Loucy (cell line): Measurements from ENCODE around the gene AP1G2.
A peak's percentile ranks its signal among the peaks of the same experiment; 100 is the strongest.

Experiments
- H2AFZ ChIP-seq: fragments of 200-600 bp; sonication (generic); 2 replicates; pipeline ENCODE4 v1.6.0; 2016; ENCODE audit warnings: antibody characterized with exemption, mild to moderate bottlenecking, low read length, moderate library complexity
- H3F3A ChIP-seq: fragments of 200-600 bp; 2 replicates; pipeline ENCODE4 v1.6.0; 2016; ENCODE audit warnings: antibody characterized with exemption, low read depth, mild to moderate bottlenecking
- H3K27me3 ChIP-seq: fragments of 200-600 bp; sonication (generic); 2 replicates; pipeline ENCODE4 v1.6.1; 2014; ENCODE audit warnings: low read length, mild to moderate bottlenecking; ENCODE audit not compliant: insufficient read depth, poor library complexity, severe bottlenecking
- H3K36me3 ChIP-seq: fragments of 200-600 bp; sonication (generic); 2 replicates; pipeline ENCODE4 v1.6.1; 2016; ENCODE audit warnings: low read length; ENCODE audit not compliant: insufficient read depth
- H3K4me1 ChIP-seq: fragments of 200-600 bp; sonication (generic); 2 replicates; pipeline ENCODE4 v1.5.1; 2014; ENCODE audit warnings: low read length, mild to moderate bottlenecking; ENCODE audit not compliant: insufficient read depth, poor library complexity, severe bottlenecking
- H3K4me2 ChIP-seq: fragments of 200-600 bp; sonication (generic); 2 replicates; pipeline ENCODE4 v1.6.0; 2014; ENCODE audit warnings: antibody characterized with exemption, low read length, low read depth, mild to moderate bottlenecking; ENCODE audit not compliant: poor library complexity, severe bottlenecking
- H3K4me3 ChIP-seq: fragments of 200-600 bp; sonication (generic); 2 replicates; pipeline ENCODE4 v1.5.1; 2014; ENCODE audit warnings: low read length, mild to moderate bottlenecking, mixed read lengths; ENCODE audit not compliant: poor library complexity, severe bottlenecking
- H3K79me2 ChIP-seq: fragments of 200-600 bp; sonication (generic); 2 replicates; pipeline ENCODE4 v1.6.1; 2014; ENCODE audit warnings: low read length; ENCODE audit not compliant: insufficient read depth
- H3K9ac ChIP-seq: fragments of 200-600 bp; sonication (generic); 2 replicates; pipeline ENCODE4 v1.6.0; 2014; ENCODE audit warnings: mild to moderate bottlenecking, low read depth, low read length, moderate library complexity; ENCODE audit not compliant: poor library complexity, severe bottlenecking
- H3K9me2 ChIP-seq: fragments of 200-600 bp; sonication (generic); replicated peaks from 2 replicates; pipeline ENCODE4 v1.6.1; 2016; ENCODE audit warnings: low read depth, low read length, mixed read lengths
- H3K9me3 ChIP-seq: fragments of 200-600 bp; sonication (generic); 2 replicates; pipeline ENCODE4 v1.6.1; 2014; ENCODE audit warnings: mild to moderate bottlenecking, antibody characterized with exemption, low read length, low read depth; ENCODE audit not compliant: insufficient read depth
- H4K20me1 ChIP-seq: fragments of 200-600 bp; sonication (generic); 2 replicates; pipeline ENCODE4 v1.6.0; 2014; ENCODE audit warnings: antibody characterized with exemption, low read length, mild to moderate bottlenecking; ENCODE audit not compliant: insufficient read depth, poor library complexity, severe bottlenecking
- CTCF ChIP-seq: fragments of 200-600 bp; sonication (generic); conservative IDR thresholded peaks from 2 replicates; pipeline ENCODE4 v1.5.1; 2014; ENCODE audit warnings: mild to moderate bottlenecking, antibody characterized with exemption, low read length
- EZH2phosphoT487 ChIP-seq: fragments of 200-600 bp; IDR thresholded peaks from 2 replicates; pipeline ENCODE4 v1.6.1; 2018; ENCODE audit warnings: antibody characterized with exemption, mild to moderate bottlenecking, moderate library complexity, borderline replicate concordance

AP1G2 gene

GRCh38 chr14:23561259-23561658, 6.3 kb downstream of the AP1G2 start:
- Histone ChIP-seq H3K79me2 (peaks cover 23% of the 10 kb centered on the region; the same call in 1 of the 2 replicates), H3K9me2 (no peaks in the 10 kb centered on the region), H4K20me1 (peaks cover 15% of the 10 kb centered on the region), H3K4me3 (no peak overlapping the region), H3K4me1 (peaks cover 8% of the 10 kb centered on the region), H3F3A (no peaks in the 10 kb centered on the region), H2AFZ (no peak overlapping the region), H3K9ac (no peak overlapping the region), H3K4me2 (no peak overlapping the region), H3K36me3 (peaks cover 39% of the 10 kb centered on the region; the same call in 1 of the 2 replicates), H3K27me3 (no peaks in the 10 kb centered on the region), H3K9me3 (no peaks in the 10 kb centered on the region)
- no peak for TF ChIP-seq CTCF
- TF ChIP-seq EZH2phosphoT487 = no peak

GRCh38 chr14:23559926-23560520, 7.6 kb downstream of the AP1G2 start:
- Histone ChIP-seq H3K4me3 (no peak overlapping the region), H3K4me2 (no peak overlapping the region), H3F3A (no peaks in the 10 kb centered on the region), H3K9me2 (no peaks in the 10 kb centered on the region), H3K4me1 (peaks cover 8% of the 10 kb centered on the region), H4K20me1 (peaks cover 7% of the 10 kb centered on the region), H3K36me3 (peaks cover 32% of the 10 kb centered on the region; the same call in 1 of the 2 replicates), H3K27me3 (no peaks in the 10 kb centered on the region), H3K79me2 (peaks cover 16% of the 10 kb centered on the region; the same call in 1 of the 2 replicates), H3K9ac (no peak overlapping the region), H2AFZ (no peak overlapping the region), H3K9me3 (no peaks in the 10 kb centered on the region)
- no peak for TF ChIP-seq EZH2phosphoT487

- peaks cover 16% of the 10 kb centered on the region; the same call in 1 of the 2 replicates for H3K79me2 ChIP-seq
- H3K4me1 ChIP-seq = peaks cover 8% of the 10 kb centered on the region
- no peaks in the 10 kb centered on the region for H3K9me3 ChIP-seq
- no peak overlapping the region for H3K9ac ChIP-seq
- H3K36me3 ChIP-seq = peaks cover 24% of the 10 kb centered on the region; the same call in 1 of the 2 replicates
- TF ChIP-seq CTCF (peak; percentile 98), EZH2phosphoT487 (no peak)
- H3F3A ChIP-seq = no peaks in the 10 kb centered on the region
- peaks cover 7% of the 10 kb centered on the region for H4K20me1 ChIP-seq
- H3K4me3 ChIP-seq = no peak overlapping the region
- no peak overlapping the region for H3K4me2 ChIP-seq
- H3K27me3 ChIP-seq = no peaks in the 10 kb centered on the region
- H3K9me2 ChIP-seq = no peaks in the 10 kb centered on the region
- H2AFZ ChIP-seq = no peak overlapping the region
Observed at GRCh38 chr14:23559010-23559925, 8.3 kb downstream of the AP1G2 start.
